Mesothelial cell of epicardium (in vitro differentiated cells): ENCODE results near the gene UCHL5. TPM values are rescaled to one million over a fixed set of nuclear protein-coding genes. Genes with fewer than 3 reads are reported as not detected.

Source experiments
- DNase-seq, 2 experiments: peaks; one replicate each; pipeline ENCODE4 v3.0.0; 2021; ENCODE audit warnings: low spot score in 2 of 2; ENCODE audit not compliant: unreplicated experiment in 2 of 2
- H3K27ac Mint-ChIP-seq: 2 replicates; pipeline ENCODE4 v1.8.0; 2021; ENCODE audit warnings: mixed read lengths
- H3K27me3 Mint-ChIP-seq: 2 replicates; pipeline ENCODE4 v1.8.0; 2021; ENCODE audit warnings: low read depth, mixed read lengths
- H3K36me3 Mint-ChIP-seq: 2 replicates; pipeline ENCODE4 v1.8.0; 2021; ENCODE audit warnings: mixed read lengths
- H3K4me1 Mint-ChIP-seq: 2 replicates; pipeline ENCODE4 v1.8.0; 2021; ENCODE audit warnings: mixed read lengths
- H3K4me3 Mint-ChIP-seq: 2 replicates; pipeline ENCODE4 v1.8.0; 2021; ENCODE audit warnings: mild to moderate bottlenecking, moderate library complexity, mixed read lengths
- H3K9me3 Mint-ChIP-seq: 2 replicates; pipeline ENCODE4 v1.8.0; 2021; ENCODE audit warnings: mixed read lengths
- total RNA-seq: library from RNA; stranded (reverse); gene quantifications from 3 replicates; pipeline ENCODE4 v1.2.1, GENCODE V29; 2021
- TF ChIP-seq, protein P1 (sequence below): fragments of 200-600 bp; sonication (generic); IDR thresholded peaks from one replicate; pipeline ENCODE4 v1.5.0; 2021; ENCODE audit warnings: antibody characterized with exemption; ENCODE audit not compliant: unreplicated experiment

UCHL5 gene
- total RNA-seq, 1 donor from 2014 or later, result 29.7 TPM

GRCh38 chr1:193070386-193070753, 11.2 kb upstream of the UCHL5 start:
- Mint-ChIP-seq H3K4me1 (no peaks in the 10 kb centered on the region), H3K27ac (no peak overlapping the region)
- TF ChIP-seq, protein P1, sequence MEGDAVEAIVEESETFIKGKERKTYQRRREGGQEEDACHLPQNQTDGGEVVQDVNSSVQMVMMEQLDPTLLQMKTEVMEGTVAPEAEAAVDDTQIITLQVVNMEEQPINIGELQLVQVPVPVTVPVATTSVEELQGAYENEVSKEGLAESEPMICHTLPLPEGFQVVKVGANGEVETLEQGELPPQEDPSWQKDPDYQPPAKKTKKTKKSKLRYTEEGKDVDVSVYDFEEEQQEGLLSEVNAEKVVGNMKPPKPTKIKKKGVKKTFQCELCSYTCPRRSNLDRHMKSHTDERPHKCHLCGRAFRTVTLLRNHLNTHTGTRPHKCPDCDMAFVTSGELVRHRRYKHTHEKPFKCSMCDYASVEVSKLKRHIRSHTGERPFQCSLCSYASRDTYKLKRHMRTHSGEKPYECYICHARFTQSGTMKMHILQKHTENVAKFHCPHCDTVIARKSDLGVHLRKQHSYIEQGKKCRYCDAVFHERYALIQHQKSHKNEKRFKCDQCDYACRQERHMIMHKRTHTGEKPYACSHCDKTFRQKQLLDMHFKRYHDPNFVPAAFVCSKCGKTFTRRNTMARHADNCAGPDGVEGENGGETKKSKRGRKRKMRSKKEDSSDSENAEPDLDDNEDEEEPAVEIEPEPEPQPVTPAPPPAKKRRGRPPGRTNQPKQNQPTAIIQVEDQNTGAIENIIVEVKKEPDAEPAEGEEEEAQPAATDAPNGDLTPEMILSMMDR, result no peak

GRCh38 chr1:193069748-193070385, 10.7 kb upstream of the UCHL5 start:
- H3K36me3 Mint-ChIP-seq, result peaks cover 4% of the 10 kb centered on the region
- TF ChIP-seq, protein P1, result peak; percentile 31
- H3K4me1 Mint-ChIP-seq, result no peaks in the 10 kb centered on the region
- H3K27me3 Mint-ChIP-seq, result no peaks in the 10 kb centered on the region
- H3K9me3 Mint-ChIP-seq, result no peaks in the 10 kb centered on the region
- DNase-seq, result no peak
- H3K27ac Mint-ChIP-seq, result no peak overlapping the region
- H3K4me3 Mint-ChIP-seq, result no peak overlapping the region

More at GRCh38 chr1:193070386-193070753, 11.2 kb upstream of the UCHL5 start:
- Mint-ChIP-seq H3K27me3 (no peaks in the 10 kb centered on the region), H3K36me3 (peaks cover 4% of the 10 kb centered on the region), H3K9me3 (no peaks in the 10 kb centered on the region), H3K4me3 (no peak overlapping the region)
- no peak for DNase-seq

DNA sequence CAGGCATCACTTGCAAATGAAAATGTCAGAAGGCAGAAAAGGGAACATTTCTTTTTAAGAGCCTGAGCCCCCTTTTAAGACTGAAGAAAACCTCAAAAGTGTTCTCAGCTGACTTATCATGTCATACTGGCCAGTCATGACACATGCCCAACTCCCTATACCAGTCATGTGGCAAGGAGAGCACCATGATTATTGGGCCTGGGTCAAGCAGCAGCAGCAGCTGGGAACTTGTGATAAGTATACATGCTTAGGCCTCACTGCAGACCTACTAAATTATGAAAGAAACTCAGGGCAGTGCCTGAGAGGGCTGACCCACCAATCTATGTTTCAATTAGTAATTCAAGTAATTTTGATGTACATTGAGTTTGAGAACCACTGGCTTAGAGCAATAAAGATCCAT, 8.9 kb upstream of the UCHL5 start:
- H3K27ac Mint-ChIP-seq, result peak overlapping the region; percentile 70
- no peaks in the 10 kb centered on the region for H3K4me1 Mint-ChIP-seq
- no peak for DNase-seq
- H3K36me3 Mint-ChIP-seq, result peaks cover 8% of the 10 kb centered on the region
- no peak overlapping the region for H3K4me3 Mint-ChIP-seq
- H3K9me3 Mint-ChIP-seq, result peaks cover 2% of the 10 kb centered on the region
- H3K27me3 Mint-ChIP-seq, result no peaks in the 10 kb centered on the region
- TF ChIP-seq, protein P1, result no peak

DNA sequence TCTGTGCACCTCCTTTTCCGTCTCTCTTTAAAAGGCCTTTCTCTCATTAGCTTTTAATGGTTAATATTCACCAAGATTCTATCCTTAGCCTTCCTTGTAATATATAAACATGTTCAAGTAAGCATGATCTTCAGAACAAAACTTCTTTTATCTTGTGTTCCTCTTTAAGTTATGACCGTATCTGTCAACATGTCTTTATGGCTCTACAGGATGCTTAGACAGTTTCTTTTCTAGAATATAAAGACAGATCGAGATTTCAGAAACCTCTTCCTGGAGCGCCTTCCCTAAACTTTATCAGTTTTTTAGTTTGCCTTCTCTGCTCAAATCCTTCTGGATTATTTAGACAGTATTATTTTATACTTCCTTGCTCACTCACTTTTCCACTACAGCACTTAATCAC, 7.4 kb upstream of the UCHL5 start:
- TF ChIP-seq, protein P1, result no peak
- peaks cover 8% of the 10 kb centered on the region for H3K9me3 Mint-ChIP-seq
- no peak overlapping the region for H3K27ac Mint-ChIP-seq

DNA sequence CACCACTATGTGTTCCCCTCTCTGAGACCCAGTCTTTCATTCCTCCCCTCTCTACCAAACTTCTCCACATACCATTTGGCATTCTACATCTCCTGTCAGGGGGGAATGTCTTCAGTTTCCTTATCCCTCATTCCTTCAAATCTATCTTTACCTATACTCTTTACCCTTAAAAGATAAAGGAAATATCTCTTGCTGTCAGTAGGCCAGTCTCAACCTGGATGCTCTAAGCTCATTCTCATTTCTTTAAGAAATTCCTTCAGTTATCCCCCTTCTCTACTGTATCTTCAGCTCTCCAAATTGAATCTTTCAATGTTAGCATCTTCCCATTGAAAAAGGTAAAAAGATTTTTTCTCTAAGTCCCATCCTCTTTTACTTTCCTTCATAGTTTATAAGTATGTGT, 6.8 kb upstream of the UCHL5 start:
- Mint-ChIP-seq H3K27ac (no peak overlapping the region), H3K36me3 (peaks cover 13% of the 10 kb centered on the region), H3K4me3 (no peak overlapping the region), H3K4me1 (peaks cover 4% of the 10 kb centered on the region), H3K27me3 (no peaks in the 10 kb centered on the region), H3K9me3 (peaks cover 8% of the 10 kb centered on the region)
- no peak for DNase-seq
- TF ChIP-seq, protein P1, result no peak

More for the DNA sequence above, 7.4 kb upstream of the UCHL5 start:
- no peaks in the 10 kb centered on the region for H3K27me3 Mint-ChIP-seq
- H3K36me3 Mint-ChIP-seq, result peaks cover 13% of the 10 kb centered on the region
- H3K4me1 Mint-ChIP-seq, result no peaks in the 10 kb centered on the region
- no peak overlapping the region for H3K4me3 Mint-ChIP-seq
- no peak for DNase-seq
